HG03521 (cell line): ENCODE results near the gene OPRD1.
"Not testable (repeated sequence)": the region's sequence is repeated elsewhere in the genome, so short reads cannot be mapped to it uniquely, and the experiment has no call there.

Experiments used
- ATAC-seq: cut with Tn5 transposase; IDR thresholded peaks from one replicate; pipeline ENCODE4 v1.9.1; 2021; ENCODE audit warnings: mild to moderate bottlenecking, moderate library complexity; ENCODE audit not compliant: unreplicated experiment

Gene OPRD1

DNA sequence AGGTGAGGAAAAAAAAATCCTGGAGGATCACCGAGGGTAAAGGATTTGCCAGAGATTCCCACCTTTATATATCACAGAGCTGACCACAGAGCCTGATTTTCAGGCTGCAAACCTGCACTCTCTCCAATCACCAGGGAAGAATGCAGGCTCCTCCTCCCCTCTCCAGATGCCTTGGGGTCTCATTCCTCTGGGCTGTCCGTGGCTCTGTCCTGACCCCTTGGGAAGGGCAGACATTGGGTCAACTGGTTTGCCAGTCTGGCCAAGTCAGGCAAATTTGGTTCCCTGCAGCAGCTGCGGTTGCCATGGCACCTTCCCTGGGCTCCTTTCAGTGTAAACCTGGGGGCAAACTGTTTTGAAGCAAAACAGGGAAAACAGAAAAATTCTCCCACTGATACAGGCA, 11.6 kb upstream of the OPRD1 start:
- no peak for ATAC-seq

DNA sequence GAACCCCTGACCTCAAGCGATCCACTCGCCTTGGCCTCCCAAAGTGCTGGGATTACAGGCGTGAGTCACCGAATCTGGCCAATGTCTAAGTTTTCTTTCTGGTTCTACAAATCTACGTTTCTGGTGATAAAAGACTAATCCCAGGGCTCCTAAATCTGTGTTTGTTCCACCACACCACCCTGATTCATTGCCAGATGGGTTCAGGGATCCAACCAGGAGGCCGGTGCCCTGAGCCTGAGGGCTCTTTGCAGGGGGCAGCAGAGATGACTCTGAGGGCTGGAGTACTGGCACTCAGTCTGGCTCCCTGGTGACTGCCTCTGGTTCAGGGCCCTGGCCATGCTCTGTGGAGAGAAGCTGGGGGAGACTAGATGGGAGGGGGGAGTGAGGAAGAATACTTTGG, 10.5 kb upstream of the OPRD1 start:
- ATAC-seq: no peak

DNA sequence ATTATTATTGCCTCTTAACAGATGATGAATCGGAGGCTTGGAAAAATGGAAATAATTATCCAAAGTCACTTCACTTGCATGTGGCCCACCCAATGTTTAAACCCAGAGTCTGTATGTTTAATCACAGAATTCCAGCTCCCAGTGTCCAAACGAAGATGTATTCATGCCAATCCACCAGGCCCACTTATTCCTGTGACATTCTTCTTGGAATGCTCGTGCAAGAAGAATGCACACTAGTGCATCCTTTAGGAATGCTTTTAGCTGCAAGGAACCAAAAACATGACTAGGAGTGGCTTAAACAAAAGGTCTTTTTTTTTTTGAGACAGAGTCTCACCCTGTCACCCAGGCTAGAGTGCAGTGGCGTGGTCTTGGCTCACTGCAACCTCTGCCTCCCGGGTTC, 8.9 kb upstream of the OPRD1 start:
- ATAC-seq: no peak

DNA sequence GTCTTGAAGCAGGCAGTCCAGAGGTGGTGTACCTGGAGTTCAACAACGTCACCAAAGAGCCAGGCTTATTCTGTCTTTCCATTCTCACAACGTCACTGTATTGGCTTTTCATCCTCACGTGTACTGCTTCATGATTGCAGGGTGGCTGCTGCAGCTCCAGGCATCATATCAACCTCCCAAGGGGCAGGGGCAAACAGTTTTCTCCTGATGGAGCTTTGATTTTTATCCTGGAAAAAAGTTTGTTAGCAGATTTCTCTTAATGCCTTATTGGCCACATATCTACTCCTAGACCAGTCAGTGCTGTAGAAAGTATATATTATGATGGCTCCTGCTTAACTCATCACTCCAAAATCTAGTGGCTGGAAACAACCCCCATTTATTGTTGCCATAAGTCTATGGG, 8.3 kb upstream of the OPRD1 start:
- no peak for ATAC-seq

DNA sequence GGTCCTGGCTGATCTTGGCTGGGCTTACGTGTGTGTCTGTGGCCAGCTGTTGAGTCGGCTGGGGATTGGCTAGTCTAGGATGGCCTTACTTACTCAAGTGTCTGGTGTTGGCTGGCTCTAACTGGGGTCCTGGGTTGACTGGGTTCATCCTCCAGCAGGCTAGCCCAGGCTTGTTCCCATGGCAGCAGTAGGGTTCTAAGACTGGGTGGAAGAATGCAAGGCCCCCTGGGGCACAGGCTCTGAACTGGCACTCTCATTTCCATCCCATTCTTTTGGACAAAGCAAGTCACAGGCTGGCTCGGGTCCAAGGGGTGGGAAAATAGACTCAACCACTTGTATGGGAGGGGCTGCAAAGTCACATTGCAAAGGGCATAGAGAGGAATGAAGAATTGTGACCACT, 7.9 kb upstream of the OPRD1 start:
- no peak for ATAC-seq

DNA sequence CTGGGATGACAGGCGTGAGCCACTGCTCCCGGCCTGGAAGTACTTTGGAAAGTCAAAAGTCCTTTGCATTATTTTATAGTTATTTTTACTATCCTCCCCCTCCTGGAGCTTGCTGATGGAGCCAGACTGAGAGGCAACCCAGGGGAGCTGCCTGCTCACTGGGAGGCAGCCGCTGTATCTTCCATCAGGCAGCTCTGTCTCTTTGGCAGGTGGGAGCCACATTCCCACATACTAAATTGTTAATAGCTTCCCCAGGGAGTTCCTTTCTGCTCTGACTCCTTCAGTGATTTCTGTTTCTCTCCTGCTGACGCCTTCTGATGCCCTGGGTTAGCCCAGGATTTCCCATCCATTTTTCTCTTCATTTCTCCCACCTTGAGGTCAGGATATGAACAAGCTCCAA, 4.9 kb upstream of the OPRD1 start:
- no peak for ATAC-seq

DNA sequence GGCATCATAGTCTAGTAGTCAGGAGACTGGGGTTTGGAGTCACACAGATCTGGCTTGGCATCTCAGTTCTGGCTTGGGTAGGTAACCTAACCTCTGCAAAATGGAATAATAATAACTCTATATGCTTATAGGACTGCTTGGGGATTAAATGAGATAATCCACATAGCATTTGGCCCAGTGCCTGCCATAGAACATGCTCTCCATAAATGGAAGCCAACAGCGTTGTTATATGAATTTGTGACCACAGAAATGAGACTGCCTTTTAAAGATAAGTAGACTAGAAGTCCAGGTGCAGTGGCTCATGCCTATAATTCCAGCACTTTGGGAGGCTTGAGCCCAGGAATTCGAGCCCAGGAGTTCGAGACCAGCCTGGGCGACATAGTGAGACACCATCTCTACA, 4.0 kb upstream of the OPRD1 start:
- ATAC-seq: no peak

DNA sequence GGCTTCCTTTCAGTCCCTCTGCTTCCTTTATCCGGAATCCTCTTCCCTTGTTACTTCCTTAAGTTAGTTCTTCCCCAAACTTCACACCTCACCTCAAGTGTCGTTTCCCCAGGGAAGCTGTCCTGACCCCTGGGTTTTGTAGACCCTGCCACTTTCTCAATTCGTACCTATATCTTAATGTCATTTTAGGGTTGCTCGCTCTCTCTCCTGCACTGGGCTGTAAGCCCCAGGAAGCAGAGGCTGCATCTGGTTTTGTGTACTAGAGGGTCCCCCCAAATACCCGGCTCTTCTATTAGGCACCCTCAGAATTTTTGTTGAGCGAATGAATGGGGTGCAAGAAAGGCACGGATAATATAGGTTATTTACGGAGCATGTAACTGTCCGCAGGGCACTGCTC, 603 bp upstream of the OPRD1 start:
- no peak for ATAC-seq

DNA sequence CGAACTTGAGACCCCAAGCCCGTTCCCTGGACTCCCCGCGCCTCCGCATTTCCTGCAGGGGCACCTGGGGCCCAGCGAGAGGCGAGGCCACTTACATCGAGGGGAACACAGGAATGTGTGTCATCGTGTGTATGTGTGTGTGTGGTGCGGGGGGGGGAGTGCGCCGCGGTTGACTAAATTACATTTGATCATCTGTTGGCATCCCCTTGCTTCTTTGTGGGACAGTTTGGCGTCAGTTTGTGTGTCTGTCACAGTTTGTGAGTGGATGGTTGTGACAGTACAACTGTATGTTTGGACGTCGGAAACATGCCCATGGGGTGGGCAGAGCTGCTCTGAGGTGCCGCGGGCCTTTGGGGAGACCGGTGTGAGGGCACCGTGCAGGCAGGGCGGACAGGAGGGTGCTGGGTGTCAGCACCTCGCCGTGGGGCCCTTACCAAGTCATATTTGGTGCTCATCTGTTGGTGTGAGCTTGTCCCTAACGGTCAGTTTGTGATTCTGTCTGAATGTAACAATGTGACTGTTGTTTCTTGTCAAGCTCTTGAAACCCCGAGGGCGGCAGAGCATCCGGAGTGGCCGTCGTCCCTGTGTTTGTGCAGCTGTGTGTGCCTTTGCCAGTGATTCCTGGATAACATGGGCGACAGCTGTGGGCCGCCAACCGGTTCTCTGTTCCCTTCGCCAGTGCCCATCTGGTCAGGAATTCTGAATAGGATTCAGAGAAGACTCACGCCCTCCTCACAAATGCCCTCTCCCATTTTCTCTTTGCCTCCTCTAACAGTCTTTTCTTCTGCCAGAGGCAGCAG, 899 bp downstream of the OPRD1 start:
- no peak for ATAC-seq

DNA sequence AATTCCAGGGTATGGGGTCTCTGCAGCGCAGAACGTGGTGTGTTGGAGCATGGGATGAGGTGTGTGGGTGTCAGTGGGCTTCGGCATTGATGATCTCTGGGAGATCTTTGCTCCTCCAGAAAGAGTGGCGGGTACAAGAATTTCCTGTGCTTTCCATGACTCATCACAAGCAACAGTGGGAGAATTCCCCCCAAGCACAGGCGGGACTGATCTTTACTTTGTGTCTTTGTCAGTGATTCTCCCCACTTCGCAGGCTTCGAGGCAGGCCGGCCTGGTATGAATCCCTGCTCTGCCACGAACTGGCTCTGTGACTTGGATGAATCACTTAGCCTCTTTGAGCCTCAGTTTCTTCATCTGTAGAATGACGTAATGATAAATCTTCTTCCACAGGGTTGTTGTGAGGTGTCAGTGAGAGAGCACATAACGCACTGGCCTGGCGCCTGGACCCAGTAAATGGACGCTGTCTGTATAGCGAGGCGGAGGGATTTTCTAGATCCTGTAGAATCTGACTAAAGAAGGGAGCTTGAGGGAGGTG, 2.0 kb downstream of the OPRD1 start:
- no peak for ATAC-seq

DNA sequence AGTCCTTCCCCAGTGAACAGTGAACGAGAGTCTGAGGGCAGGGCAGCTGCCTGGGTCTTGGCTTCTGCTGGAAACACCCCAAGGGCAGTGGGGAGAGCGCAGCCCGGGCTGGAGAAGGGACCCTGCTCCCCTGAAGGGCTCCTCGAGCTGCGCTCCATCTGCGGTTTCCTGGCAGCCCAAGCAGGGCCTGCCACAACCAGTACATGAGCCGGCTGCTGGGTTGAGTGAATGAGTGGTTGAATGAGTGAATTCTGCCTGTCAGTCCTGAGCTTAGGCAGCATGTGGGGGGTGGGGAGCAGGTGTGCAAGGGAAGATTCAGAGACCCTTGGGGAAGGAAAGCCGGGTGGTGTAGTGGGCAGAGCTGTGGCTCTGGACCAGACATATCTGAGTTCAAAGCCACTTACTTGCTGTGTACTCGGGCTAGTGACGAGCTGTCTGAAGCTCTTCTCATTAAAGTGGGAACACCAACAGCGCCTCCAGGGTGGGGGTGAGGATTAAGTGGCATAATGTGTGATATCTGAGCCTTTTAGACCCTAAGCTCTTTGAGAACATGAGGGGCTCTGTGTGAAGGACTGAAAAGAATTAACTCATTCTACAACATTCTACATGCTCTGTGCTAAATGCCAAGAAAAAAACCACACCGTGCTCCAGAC, 3.7 kb downstream of the OPRD1 start:
- no peak for ATAC-seq

DNA sequence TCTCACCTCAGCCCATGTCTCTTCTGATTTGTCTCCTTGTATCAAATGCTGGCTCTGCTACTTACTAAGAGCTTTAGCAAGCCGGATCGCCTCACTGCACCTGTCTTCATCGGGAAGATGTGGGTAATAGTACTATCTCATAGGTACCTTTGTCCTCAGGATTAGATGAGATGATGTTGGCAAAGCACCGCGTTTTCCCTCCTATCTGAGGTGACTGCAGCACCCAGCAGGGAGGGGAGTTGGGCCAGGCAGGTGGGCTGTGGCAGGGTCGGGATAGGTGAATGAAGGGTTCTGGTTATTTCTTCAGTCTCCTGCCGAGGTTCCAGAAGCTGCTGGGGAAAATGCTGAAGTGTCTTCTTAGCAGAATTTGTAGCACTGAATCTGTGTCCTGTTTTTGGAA, 5.2 kb downstream of the OPRD1 start:
- ATAC-seq: no peak

DNA sequence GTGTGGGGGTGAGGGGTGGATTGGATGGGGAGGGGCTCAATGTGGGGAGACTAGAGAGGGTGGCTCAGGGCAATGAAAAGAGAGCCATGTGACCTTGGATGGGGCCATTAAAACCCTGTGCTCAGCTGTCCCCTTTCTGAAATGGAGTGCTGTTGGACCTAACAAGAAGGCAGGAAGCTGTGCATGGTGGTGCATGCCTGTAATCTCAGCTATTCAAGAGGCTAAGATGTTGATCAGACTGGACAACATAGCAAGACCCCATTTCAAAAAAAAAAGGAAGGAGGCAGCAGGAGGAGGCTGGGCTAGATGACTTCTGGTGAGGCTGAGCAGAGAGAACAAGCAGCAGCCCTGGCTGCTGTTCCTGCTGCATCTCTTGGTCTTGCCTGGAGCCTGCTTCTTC, 7.0 kb downstream of the OPRD1 start:
- no peak for ATAC-seq

DNA sequence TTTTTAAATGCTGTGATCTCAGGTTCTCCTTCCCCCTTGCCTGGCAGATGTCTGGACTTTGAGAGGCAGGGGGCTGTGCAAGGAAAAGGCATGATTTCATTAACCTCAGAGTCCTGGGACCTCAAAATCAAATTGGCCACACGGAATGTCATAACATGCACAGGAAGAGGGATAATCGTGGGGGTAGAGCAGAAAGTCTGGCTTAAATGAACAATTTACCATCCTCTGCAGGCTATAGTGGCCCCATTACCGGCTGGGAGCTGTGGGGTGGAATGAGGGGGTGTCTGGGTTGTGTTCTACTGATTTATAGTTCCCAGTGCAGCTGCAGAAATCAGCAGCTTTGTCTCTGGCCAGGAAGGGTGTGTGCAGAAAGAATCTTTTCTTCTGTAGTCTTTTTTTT, 10.8 kb downstream of the OPRD1 start:
- ATAC-seq: no peak

DNA sequence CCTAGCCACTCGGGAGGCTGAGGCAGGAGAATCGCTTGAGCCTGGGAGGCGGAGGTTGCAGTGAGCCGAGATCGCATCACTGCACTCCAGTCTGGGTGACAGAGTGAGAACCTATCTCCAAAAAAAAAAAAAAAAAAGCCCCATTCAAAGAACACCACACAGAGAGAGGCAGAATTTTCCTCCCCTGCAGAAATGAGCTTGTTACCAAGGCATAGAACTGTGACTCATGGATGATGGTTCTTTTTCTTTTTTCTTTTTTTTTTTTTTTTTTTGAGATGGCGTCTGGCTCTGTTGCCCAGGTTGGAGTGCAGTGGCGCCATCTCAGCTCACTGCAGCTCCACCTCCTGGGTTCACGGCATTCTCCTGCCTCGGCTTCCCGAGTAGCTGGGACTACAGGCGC, 12.1 kb downstream of the OPRD1 start:
- ATAC-seq: not testable (repeated sequence)

DNA sequence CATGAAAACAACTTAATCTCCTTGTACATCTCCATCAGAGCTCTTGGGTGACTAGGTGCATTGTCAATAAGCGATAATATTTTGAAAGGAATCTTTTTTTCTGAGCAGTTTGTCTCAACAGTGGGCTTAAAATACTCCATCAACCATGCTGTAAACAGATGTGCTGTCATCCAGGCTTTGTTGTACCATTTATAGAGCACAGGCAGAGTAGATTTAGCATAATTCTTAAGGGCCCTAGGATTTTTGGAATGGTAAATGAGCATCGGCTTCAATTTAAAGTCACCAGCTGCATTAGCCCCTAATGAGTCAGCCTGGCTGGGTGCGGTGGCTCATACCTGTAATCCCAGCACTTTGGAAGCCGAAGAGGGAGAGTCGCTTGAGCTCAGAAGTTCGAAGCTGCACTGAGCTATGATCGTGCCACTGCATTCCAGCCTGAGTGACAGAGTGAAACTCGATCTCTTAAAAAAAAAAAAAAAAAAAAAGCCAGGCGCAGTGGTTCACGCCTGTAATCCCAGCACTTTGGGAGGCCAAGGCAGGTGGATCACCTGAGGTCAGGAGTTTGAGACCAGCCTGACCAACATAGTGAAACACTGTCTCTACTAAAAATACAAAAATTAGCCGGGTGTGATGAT, 16.4 kb downstream of the OPRD1 start:
- ATAC-seq: not testable (repeated sequence)

DNA sequence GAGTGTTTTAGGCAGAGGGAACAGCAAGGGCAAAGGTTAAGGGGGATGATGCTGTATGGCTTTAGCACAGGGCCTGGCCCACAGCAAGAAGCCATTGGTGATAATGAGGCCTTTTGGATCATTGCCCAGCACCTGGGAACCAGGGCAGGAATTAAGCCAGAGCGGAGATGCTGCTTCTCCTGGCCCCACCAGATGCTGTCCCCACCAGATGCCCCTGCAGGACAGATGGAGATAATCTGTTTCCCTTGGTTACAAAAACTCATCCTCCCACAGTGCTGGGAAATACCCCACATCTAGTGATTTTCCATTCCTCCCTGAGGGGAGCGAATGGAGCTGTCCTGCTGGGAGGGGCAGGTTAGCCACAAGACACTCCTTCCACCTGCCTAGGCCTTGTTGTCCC, 18.8 kb downstream of the OPRD1 start:
- ATAC-seq: no peak

DNA sequence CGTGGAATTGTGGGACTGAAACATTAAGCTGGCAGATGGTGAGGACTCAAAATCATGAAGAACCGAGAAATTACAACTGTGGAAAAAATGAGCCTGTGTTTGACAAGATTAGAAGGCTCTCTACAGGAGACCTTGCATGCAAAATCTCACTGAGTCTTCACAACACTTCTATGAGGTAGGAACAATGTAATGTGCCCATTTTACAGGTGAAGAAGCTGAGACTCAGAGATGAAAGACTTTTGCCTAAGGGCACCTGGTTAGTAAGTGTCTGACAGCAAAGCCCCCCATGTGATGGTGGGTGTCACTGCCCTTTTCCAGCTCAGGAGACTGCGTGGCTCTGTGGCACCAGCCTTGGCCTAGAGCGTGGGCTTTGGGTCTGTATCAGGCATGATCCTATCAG, 21.0 kb downstream of the OPRD1 start:
- no peak for ATAC-seq

DNA sequence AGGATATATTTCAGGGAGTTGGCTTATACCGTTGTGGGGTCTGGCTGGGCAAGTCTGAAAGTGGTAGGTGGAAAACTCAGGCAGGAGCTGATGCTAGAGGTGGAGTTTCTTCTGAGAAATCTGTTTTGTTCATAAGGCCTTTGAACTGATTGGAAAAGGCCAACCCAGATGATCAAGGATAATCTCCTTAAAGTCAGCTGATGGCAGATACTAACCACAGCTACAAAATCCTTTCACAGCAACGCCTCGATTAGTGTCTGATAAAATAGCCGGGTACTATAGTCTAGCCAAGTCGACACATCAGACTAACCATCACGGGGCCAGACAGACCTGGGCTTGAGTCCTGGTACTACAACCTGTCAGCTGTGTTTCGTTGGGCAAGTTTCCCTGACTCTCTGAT, 21.4 kb downstream of the OPRD1 start:
- no peak for ATAC-seq

DNA sequence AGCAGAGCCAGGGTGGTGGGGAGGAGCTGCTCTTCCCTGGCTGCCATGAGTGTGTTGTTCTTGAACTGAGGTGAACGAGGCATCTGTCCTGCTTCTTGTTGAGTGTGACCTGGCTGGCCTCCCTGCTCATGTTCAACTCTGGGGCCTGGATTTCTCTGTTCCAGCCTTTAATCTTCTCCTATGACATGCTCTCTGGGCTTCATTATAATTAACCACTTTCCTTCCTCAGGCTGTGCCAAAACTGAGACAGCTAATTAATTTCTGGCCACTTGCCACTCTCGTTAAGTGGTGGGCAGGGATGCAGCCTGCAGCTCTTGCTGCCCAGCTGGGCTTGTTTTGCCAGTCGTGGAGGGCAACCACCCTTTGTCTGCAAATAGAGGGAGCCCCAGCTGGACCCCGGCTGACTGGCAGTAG, 23.3 kb downstream of the OPRD1 start:
- ATAC-seq: no peak

DNA sequence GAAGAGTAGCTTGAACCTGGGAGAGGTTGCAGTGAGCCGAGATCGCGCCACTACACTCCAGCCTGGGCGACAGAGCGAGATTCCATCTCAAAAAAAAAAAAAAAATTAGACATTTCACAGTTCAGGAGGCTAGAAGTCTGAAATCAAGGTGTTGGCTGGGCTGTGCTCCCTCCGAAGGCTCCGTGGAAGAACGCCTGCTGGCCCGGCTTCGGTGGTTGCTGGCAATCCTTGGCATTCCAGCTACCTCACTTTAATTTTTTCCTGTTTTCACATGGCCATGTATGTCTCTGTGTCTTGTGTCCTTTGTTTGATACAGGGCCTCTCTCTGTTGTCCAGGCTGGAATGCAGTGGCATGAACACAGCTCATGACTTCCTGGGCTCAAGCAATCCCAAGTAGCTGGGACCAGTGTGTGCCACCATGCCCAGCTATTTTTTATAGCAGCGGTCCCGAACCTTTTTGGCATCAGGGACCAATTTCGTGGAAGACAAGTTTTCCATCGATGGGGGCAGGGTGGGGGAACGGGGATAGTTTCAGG, 24.5 kb downstream of the OPRD1 start:
- no peak for ATAC-seq
